Endothelial cell of umbilical vein (primary cell): Measurements from ENCODE around the gene DUSP3. TPM values are rescaled to one million over a fixed set of nuclear protein-coding genes. Genes with fewer than 3 reads are reported as not detected.

Experiments used
- BruUV-seq: library from RNA; stranded (reverse); fragments of 400-500 nt; replicated peaks from 2 replicates; lab custom pipeline; 2021; lab: Mats Ljungman, UMichigan
- CTCF ChIA-PET: fragments of 300-600, 350-600 bp; sonication (Branson Sonifier 250); formaldehyde crosslinking; loops from one replicate; lab custom pipeline; 2021; ENCODE audit warnings: antibody characterized with exemption, inconsistent platforms; lab: Charles Lee
- POLR2A ChIA-PET: fragments of 300-600, 350-600 bp; sonication (Branson Sonifier 250); formaldehyde crosslinking; loops from one replicate; lab custom pipeline; 2021; ENCODE audit warnings: antibody characterized with exemption, inconsistent platforms; lab: Charles Lee
- DNase-seq: peaks from one replicate; pipeline ENCODE4 v3.0.0-alpha.2; 2011; ENCODE audit warnings: low read depth, low spot score
- FAIRE-seq: peaks from 2 replicates; lab custom pipeline; 2011; peaks lifted over from hg19 to GRCh38; lab: Jason Lieb, UNC
- H2AFZ ChIP-seq: 2 replicates; pipeline ENCODE4 v1.6.0; 2012; ENCODE audit warnings: low read depth, low read length, control low read depth, inconsistent platforms
- H3K27ac ChIP-seq: 2 replicates; pipeline ENCODE4 v1.5.1; 2011; ENCODE audit warnings: low read depth, mild to moderate bottlenecking, control low read depth, low read length, moderate library complexity; ENCODE audit not compliant: insufficient read depth
- H3K27me3 ChIP-seq, 2 experiments: 2 replicates each; pipeline versions ENCODE4 v1.6.0 to v1.6.1; 2011; ENCODE audit warnings: low read length in 2 of 2, mixed read lengths in 1 of 2; ENCODE audit not compliant: control insufficient read depth in 2 of 2, insufficient read depth in 2 of 2
- H3K36me3 ChIP-seq, 2 experiments: 2 replicates in 1 of 2; 3 replicates in 1 of 2; pipeline ENCODE4 v1.5.1; 2011; ENCODE audit warnings: low read length in 2 of 2, mild to moderate bottlenecking in 1 of 2, moderate library complexity in 1 of 2; ENCODE audit not compliant: control insufficient read depth in 2 of 2, insufficient read depth in 2 of 2; ENCODE audit errors: extremely low read depth in 1 of 2
- H3K4me1 ChIP-seq: 3 replicates; pipeline ENCODE4 v1.5.1; 2011; ENCODE audit warnings: mild to moderate bottlenecking, low read length; ENCODE audit not compliant: control insufficient read depth, insufficient read depth; ENCODE audit errors: extremely low read depth
- H3K4me2 ChIP-seq: 2 replicates; pipeline ENCODE4 v1.6.1; 2011; ENCODE audit warnings: low read length, control low read depth, mixed read lengths; ENCODE audit not compliant: insufficient read depth
- H3K4me3 ChIP-seq, 3 experiments: fragments of 200-600 bp in 1 of 3; sonication (generic), shearing (Covaris generic) in 1 of 3; replicated peaks in 1 of 3; 2 replicates each; pipeline ENCODE4 v1.5.1; 2011 to 2016; ENCODE audit warnings: control low read depth in 3 of 3, low read length in 3 of 3, mild to moderate bottlenecking in 2 of 3, inconsistent platforms in 1 of 3, low read depth in 1 of 3, moderate library complexity in 1 of 3; ENCODE audit not compliant: insufficient read depth in 1 of 3
- H3K79me2 ChIP-seq: 2 replicates; pipeline ENCODE4 v1.6.0; 2012; ENCODE audit warnings: low read length, inconsistent platforms; ENCODE audit not compliant: control insufficient read depth, insufficient read depth
- H3K9ac ChIP-seq: replicated peaks from 2 replicates; pipeline ENCODE3; 2011; ENCODE audit warnings: low read length, control low read depth; ENCODE audit not compliant: insufficient read depth; ENCODE audit errors: extremely low read depth
- H3K9me1 ChIP-seq: replicated peaks from 3 replicates; pipeline ENCODE4 v1.6.0; 2011; ENCODE audit warnings: mild to moderate bottlenecking, low read length; ENCODE audit not compliant: control insufficient read depth, insufficient read depth; ENCODE audit errors: extremely low read depth
- H3K9me3 ChIP-seq: replicated peaks from 2 replicates; pipeline ENCODE4 v1.5.1; 2012; ENCODE audit warnings: low read length, inconsistent platforms; ENCODE audit not compliant: control insufficient read depth, insufficient read depth
- H4K20me1 ChIP-seq: replicated peaks from 2 replicates; pipeline ENCODE3; 2011; ENCODE audit warnings: mild to moderate bottlenecking, low read length; ENCODE audit not compliant: control insufficient read depth, insufficient read depth; ENCODE audit errors: extremely low read depth
- CTCF ChIP-seq, 2 donors: IDR thresholded peaks; 1 replicate in 1 of 2; 2 replicates in 1 of 2; pipeline ENCODE4 v1.5.1; 2011; ENCODE audit warnings: low read length in 2 of 2, mild to moderate bottlenecking in 2 of 2, moderate library complexity in 2 of 2, control low read depth in 1 of 2, inconsistent platforms in 1 of 2, low read depth in 1 of 2; ENCODE audit not compliant: insufficient read depth in 1 of 2; ENCODE audit errors: extremely low read depth in 1 of 2
- EZH2 ChIP-seq: IDR thresholded peaks from 2 replicates; pipeline ENCODE4 v1.6.1; 2012; ENCODE audit warnings: borderline replicate concordance, low read depth, mild to moderate bottlenecking, moderate library complexity, low read length, inconsistent platforms; ENCODE audit not compliant: severe bottlenecking
- GATA2 ChIP-seq: IDR thresholded peaks from 2 replicates; pipeline ENCODE4 v1.7.0; 2011; ENCODE audit warnings: low read depth, mild to moderate bottlenecking, moderate library complexity, mixed read lengths, low read length; ENCODE audit not compliant: insufficient read length, insufficient read depth
- JUN ChIP-seq: IDR thresholded peaks from 2 replicates; pipeline ENCODE4 v1.6.1; 2011; ENCODE audit warnings: borderline replicate concordance, low read depth; ENCODE audit not compliant: insufficient read length, insufficient read depth
- MAX ChIP-seq: IDR thresholded peaks from 2 replicates; pipeline ENCODE4 v1.6.1; 2011; ENCODE audit not compliant: insufficient read depth, insufficient read length
- MYC ChIP-seq: IDR thresholded peaks from one replicate; pipeline ENCODE4 v1.6.1; 2011; ENCODE audit warnings: mild to moderate bottlenecking, low read depth, low read length
- POLR2A ChIP-seq: IDR thresholded peaks from 2 replicates; pipeline ENCODE4 v1.6.1; 2012; ENCODE audit warnings: low read depth, mild to moderate bottlenecking, control low read depth, low read length
- POLR2AphosphoS5 ChIP-seq: IDR thresholded peaks from 2 replicates; pipeline ENCODE4 v1.6.1; 2012; ENCODE audit warnings: low read depth, mild to moderate bottlenecking, control low read depth, low read length, moderate library complexity; ENCODE audit not compliant: insufficient read depth
- dilution Hi-C: fragments of 300-500 bp; cut with MboI; formaldehyde crosslinking; loops from one replicate; pipeline ENCODE4 v1.15.0; 2019; ENCODE audit warnings: low sequenced_read_pairs; ENCODE audit not compliant: extremely low pct_ligation_motif_present
- intact Hi-C: fragments of 100-400 bp; cut with micrococcal nuclease; formaldehyde crosslinking; loops from one replicate; pipeline ENCODE4 v1.10.0; 2022
- polyA plus RNA-seq, 4 experiments: library from polyadenylated mRNA; depleted of rRNA in 3 of 4; stranded (reverse) in 3 of 4; unstranded in 1 of 4; fragments of >200 nt; gene quantifications; 2 replicates each; pipeline versions ENCODE4 v1.2.1 to v1.2.3, GENCODE V29; 2011 to 2012; ENCODE audit warnings: missing spikeins in 1 of 4
- total RNA-seq: library from RNA; stranded (reverse); gene quantifications from 2 replicates; pipeline ENCODE4 v1.2.3, GENCODE V29; 2021

The DUSP3 gene
- total and polyA plus RNA-seq, 2 donors (not counting 3 experiments of a cell fraction or from before 2014, with no cell fraction given): 46.8 to 57.7 TPM

GRCh38 chr17:43770957-43771356 is 7.8 kb downstream of the DUSP3 start:
- no peak for FAIRE-seq
- intact Hi-C loops: no loop called here
- Histone ChIP-seq H3K27ac (no peak overlapping the region), H2AFZ (no peak overlapping the region), H3K4me3 (no peak overlapping the region), H3K27me3 (no peaks in the 10 kb centered on the region), H3K4me1 (no peaks in the 10 kb centered on the region), H3K9me3 (no peaks in the 10 kb centered on the region), H3K4me2 (no peak overlapping the region), H3K79me2 (no peaks in the 10 kb centered on the region), H3K9me1 (no peaks in the 10 kb centered on the region), H3K9ac (no peak overlapping the region), H3K36me3 (peaks cover 16 to 39% of the 10 kb centered on the region in 2 experiments), H4K20me1 (no peaks in the 10 kb centered on the region)
- dilution Hi-C loops: no loop called here
- BruUV-seq: no TSS peak
- no peak for TF ChIP-seq MAX
- TF ChIP-seq JUN: no peak
- no peak for TF ChIP-seq POLR2AphosphoS5
- TF ChIP-seq POLR2A: no peak
- no peak for TF ChIP-seq CTCF (IDR thresholded peaks at IDR 0.05; ENCODE audit: extremely low read depth in 1 of 2, insufficient read depth in 1 of 2, low read depth in 1 of 2, low read length in 2 of 2)
- DNase-seq: no peak
- CTCF ChIA-PET: no interaction called here
- POLR2A ChIA-PET: no interaction called here

GRCh38 chr17:43769859-43770258 is 8.9 kb downstream of the DUSP3 start:
- Histone ChIP-seq H3K9me3 (no peaks in the 10 kb centered on the region), H3K4me1 (peaks cover 2% of the 10 kb centered on the region), H3K36me3 (peaks cover 16 to 36% of the 10 kb centered on the region in 2 experiments), H2AFZ (no peak overlapping the region), H4K20me1 (no peaks in the 10 kb centered on the region), H3K27me3 (no peaks in the 10 kb centered on the region), H3K9ac (no peak overlapping the region), H3K9me1 (no peaks in the 10 kb centered on the region), H3K79me2 (no peaks in the 10 kb centered on the region), H3K27ac (no peak overlapping the region), H3K4me2 (no peak overlapping the region), H3K4me3 (no peak overlapping the region)
- CTCF ChIA-PET: no interaction called here
- DNase-seq: no peak
- no peak for FAIRE-seq
- intact Hi-C loops: no loop called here
- POLR2A ChIA-PET: no interaction called here
- BruUV-seq: no TSS peak
- TF ChIP-seq MYC (no peak), MAX (no peak), EZH2 (no peak), CTCF (IDR thresholded peaks at IDR 0.05; ENCODE audit: extremely low read depth in 1 of 2, insufficient read depth in 1 of 2, low read depth in 1 of 2, low read length in 2 of 2) (no peak), GATA2 (no peak), JUN (no peak), POLR2A (no peak), POLR2AphosphoS5 (no peak)
- dilution Hi-C loops: loop anchor here (5.0 kb wide), 1 partner anchor 68 kb away; no protein-coding TSS in a partner anchor
